ENCODE results near the gene PRKCQ.

PRKCQ gene

GRCh38 chr10:6579904-6580278, at the start of gene PRKCQ:
PRKCQ (minus strand) TSS chr10:6580276; CDS start chr10:6515135, 65,141 bp downstream.
- no peak for DNase-seq (ENCODE audit: low read depth)

- no peak for DNase-seq (ENCODE audit: low read depth)
Observed at GRCh38 chr10:6625428-6625827, 45.4 kb upstream of the PRKCQ start.

- no peak for DNase-seq (ENCODE audit: low read depth)
Observed at GRCh38 chr10:6624392-6624791, 44.3 kb upstream of the PRKCQ start.

GRCh38 chr10:6622921-6623320, 42.8 kb upstream of the PRKCQ start:
- no peak for DNase-seq (ENCODE audit: low read depth)

- no peak for DNase-seq (ENCODE audit: low read depth)
Observed at GRCh38 chr10:6621536-6621935, 41.5 kb upstream of the PRKCQ start.

GRCh38 chr10:6619660-6620059, 39.6 kb upstream of the PRKCQ start:
- no peak for DNase-seq (ENCODE audit: low read depth)

- no peak for DNase-seq (ENCODE audit: low read depth)
Observed at GRCh38 chr10:6618340-6618739, 38.3 kb upstream of the PRKCQ start.

- DNase-seq (ENCODE audit: low read depth), result no peak
Observed at GRCh38 chr10:6617309-6618076, 37.4 kb upstream of the PRKCQ start.

- no peak for DNase-seq (ENCODE audit: low read depth)
Observed at GRCh38 chr10:6615971-6616370, 35.9 kb upstream of the PRKCQ start.

GRCh38 chr10:6612371-6612770, 32.3 kb upstream of the PRKCQ start:
- no peak for DNase-seq (ENCODE audit: low read depth)

GRCh38 chr10:6610647-6611046, 30.6 kb upstream of the PRKCQ start:
- no peak for DNase-seq (ENCODE audit: low read depth)

- no peak for DNase-seq (ENCODE audit: low read depth)
Observed at GRCh38 chr10:6609625-6610024, 29.5 kb upstream of the PRKCQ start.

GRCh38 chr10:6607778-6608177, 27.7 kb upstream of the PRKCQ start:
- DNase-seq (ENCODE audit: low read depth), result no peak

GRCh38 chr10:6607182-6607581, 27.1 kb upstream of the PRKCQ start:
- DNase-seq (ENCODE audit: low read depth), result no peak

- DNase-seq (ENCODE audit: low read depth), result no peak
Observed at GRCh38 chr10:6603142-6604125, 23.4 kb upstream of the PRKCQ start.

GRCh38 chr10:6602700-6603084, 22.6 kb upstream of the PRKCQ start:
- no peak for DNase-seq (ENCODE audit: low read depth)

GRCh38 chr10:6602026-6602699, 22.1 kb upstream of the PRKCQ start:
- DNase-seq (ENCODE audit: low read depth), result no peak

GRCh38 chr10:6601246-6601805, 21.2 kb upstream of the PRKCQ start:
- no peak for DNase-seq (ENCODE audit: low read depth)

GRCh38 chr10:6600224-6600987, 20.3 kb upstream of the PRKCQ start:
- no peak for DNase-seq (ENCODE audit: low read depth)

- DNase-seq (ENCODE audit: low read depth), result no peak
Observed at GRCh38 chr10:6598679-6599078, 18.6 kb upstream of the PRKCQ start.

- DNase-seq (ENCODE audit: low read depth), result no peak
Observed at GRCh38 chr10:6597478-6597877, 17.4 kb upstream of the PRKCQ start.
